ENCODE data around the gene SLC7A10. TPM values are rescaled to one million over a fixed set of nuclear protein-coding genes. Genes with fewer than 3 reads are reported as not detected.

The SLC7A10 gene
- total RNA-seq, 1 experiment from 2014 or later = not detected

DNA sequence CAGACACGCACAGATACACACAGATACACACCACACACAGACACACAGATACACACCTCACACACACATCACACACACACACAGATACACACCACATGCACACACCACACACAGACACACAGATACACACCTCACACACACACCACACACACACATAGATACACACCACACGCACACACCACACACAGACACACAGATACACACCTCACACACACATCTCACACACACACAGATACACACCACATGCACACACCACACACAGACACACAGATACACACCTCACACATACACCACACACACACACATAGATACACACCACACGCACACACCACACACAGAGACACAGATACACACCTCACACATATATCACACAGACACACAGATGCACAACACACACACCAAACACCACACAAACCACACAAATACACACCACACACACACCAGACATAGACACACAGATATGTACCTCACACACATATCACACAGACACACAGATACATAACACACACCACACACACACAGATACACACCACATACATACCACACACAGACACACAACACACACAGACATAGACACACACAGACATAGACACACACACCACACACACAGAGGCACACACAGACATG is 24.2 kb upstream of the SLC7A10 start:
- DNase-seq = no peak
- TF ChIP-seq, protein P1, sequence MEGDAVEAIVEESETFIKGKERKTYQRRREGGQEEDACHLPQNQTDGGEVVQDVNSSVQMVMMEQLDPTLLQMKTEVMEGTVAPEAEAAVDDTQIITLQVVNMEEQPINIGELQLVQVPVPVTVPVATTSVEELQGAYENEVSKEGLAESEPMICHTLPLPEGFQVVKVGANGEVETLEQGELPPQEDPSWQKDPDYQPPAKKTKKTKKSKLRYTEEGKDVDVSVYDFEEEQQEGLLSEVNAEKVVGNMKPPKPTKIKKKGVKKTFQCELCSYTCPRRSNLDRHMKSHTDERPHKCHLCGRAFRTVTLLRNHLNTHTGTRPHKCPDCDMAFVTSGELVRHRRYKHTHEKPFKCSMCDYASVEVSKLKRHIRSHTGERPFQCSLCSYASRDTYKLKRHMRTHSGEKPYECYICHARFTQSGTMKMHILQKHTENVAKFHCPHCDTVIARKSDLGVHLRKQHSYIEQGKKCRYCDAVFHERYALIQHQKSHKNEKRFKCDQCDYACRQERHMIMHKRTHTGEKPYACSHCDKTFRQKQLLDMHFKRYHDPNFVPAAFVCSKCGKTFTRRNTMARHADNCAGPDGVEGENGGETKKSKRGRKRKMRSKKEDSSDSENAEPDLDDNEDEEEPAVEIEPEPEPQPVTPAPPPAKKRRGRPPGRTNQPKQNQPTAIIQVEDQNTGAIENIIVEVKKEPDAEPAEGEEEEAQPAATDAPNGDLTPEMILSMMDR (IDR thresholded peaks at IDR 0.05; ENCODE audit: unreplicated experiment) = no peak
- Mint-ChIP-seq H3K27me3 (ENCODE audit: unreplicated experiment) (peaks cover 4% of the 10 kb centered on the region), H3K4me1 (ENCODE audit: low read depth, unreplicated experiment) (no peaks in the 10 kb centered on the region), H3K4me3 (ENCODE audit: low read depth, unreplicated experiment) (no peak overlapping the region), H3K27ac (ENCODE audit: unreplicated experiment) (no peak overlapping the region), H3K36me3 (ENCODE audit: insufficient read depth, unreplicated experiment) (no peaks in the 10 kb centered on the region), H3K9me3 (ENCODE audit: low read depth, unreplicated experiment) (no peaks in the 10 kb centered on the region)
- intact Hi-C loops (cut with micrococcal nuclease; ENCODE audit: unreplicated experiment) = no loop called here
- CTCF ChIA-PET = interaction anchor here (1.0 kb wide), 1 partner anchor 10 kb away, joined by 7 read pairs; no protein-coding TSS in a partner anchor
- no TSS peak for BruUV-seq (replicated peaks)

DNA sequence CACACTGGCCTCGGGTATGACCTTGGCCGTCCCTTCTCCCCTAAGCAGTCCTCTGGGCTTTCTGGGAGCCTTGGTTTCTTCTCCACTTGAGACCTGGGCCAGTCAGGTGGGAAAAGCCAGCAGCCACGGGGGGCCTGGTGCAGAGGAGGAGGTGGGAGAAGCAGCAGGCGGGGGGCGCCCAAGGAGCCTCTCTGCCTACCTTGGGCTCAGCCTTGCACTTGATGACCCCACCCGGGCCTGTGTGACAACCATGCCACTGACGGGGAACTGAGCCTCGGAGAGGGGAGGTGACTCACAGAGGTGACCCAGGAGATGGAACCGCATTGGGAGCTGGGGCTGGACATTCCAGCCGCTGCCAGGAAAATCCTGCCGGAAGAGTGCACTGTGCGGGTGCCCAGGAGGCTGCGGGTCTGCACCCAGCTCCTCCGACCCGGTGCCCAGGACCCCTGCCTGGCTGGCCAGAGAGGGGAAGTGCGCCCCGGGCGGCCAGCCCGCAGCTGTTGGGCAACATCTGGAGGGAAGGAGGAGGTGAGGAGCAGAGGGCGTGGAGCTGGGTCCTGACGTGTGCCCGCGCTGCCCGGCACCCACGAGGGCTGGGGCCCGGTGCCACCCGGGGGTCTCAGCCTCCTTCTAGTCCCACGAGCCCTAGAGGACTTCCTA is 23.4 kb upstream of the SLC7A10 start:
- CTCF ChIA-PET = interaction anchor here (1.0 kb wide), 1 partner anchor 9 kb away, joined by 7 read pairs; no protein-coding TSS in a partner anchor
- Mint-ChIP-seq H3K4me3 (ENCODE audit: low read depth, unreplicated experiment) (no peak overlapping the region), H3K27ac (ENCODE audit: unreplicated experiment) (no peak overlapping the region), H3K36me3 (ENCODE audit: insufficient read depth, unreplicated experiment) (no peaks in the 10 kb centered on the region), H3K27me3 (ENCODE audit: unreplicated experiment) (peaks cover 7% of the 10 kb centered on the region), H3K9me3 (ENCODE audit: low read depth, unreplicated experiment) (no peaks in the 10 kb centered on the region), H3K4me1 (ENCODE audit: low read depth, unreplicated experiment) (no peaks in the 10 kb centered on the region)
- DNase-seq = peak; percentile 50
- TF ChIP-seq, protein P1 (IDR thresholded peaks at IDR 0.05; ENCODE audit: unreplicated experiment) = no peak
- intact Hi-C loops (cut with micrococcal nuclease; ENCODE audit: unreplicated experiment) = no loop called here
- no TSS peak for BruUV-seq (replicated peaks)

DNA sequence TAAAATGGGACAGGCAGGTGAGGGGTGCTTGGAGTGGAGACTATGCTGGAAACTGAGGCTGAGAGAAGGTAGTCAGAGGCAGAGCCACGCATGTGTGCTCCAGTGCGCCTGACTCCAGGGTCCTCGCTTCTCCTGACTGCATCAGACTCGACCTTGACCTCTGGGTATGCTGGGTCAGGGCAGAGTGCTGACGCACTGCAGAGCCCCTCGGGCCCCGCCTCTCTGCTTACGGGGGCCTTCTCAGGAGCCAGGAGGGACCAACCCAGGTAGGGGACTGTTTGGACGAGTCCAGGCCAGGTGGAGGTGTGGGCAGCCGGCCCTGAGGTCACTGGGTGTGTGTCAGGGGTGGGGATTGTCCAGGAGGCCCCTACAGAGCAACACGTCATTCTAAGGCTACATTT is 22.9 kb upstream of the SLC7A10 start:
- TF ChIP-seq, protein P1 (IDR thresholded peaks at IDR 0.05; ENCODE audit: unreplicated experiment) = no peak
- BruUV-seq (replicated peaks) = no TSS peak
- intact Hi-C loops (cut with micrococcal nuclease; ENCODE audit: unreplicated experiment) = no loop called here
- CTCF ChIA-PET = no interaction called here
- H3K27ac Mint-ChIP-seq (ENCODE audit: unreplicated experiment) = no peak overlapping the region
- H3K9me3 Mint-ChIP-seq (ENCODE audit: low read depth, unreplicated experiment) = no peaks in the 10 kb centered on the region
- no peaks in the 10 kb centered on the region for H3K36me3 Mint-ChIP-seq (ENCODE audit: insufficient read depth, unreplicated experiment)
- H3K4me3 Mint-ChIP-seq (ENCODE audit: low read depth, unreplicated experiment) = no peak overlapping the region
- no peaks in the 10 kb centered on the region for H3K4me1 Mint-ChIP-seq (ENCODE audit: low read depth, unreplicated experiment)
- peaks cover 13% of the 10 kb centered on the region for H3K27me3 Mint-ChIP-seq (ENCODE audit: unreplicated experiment)
- DNase-seq = no peak

DNA sequence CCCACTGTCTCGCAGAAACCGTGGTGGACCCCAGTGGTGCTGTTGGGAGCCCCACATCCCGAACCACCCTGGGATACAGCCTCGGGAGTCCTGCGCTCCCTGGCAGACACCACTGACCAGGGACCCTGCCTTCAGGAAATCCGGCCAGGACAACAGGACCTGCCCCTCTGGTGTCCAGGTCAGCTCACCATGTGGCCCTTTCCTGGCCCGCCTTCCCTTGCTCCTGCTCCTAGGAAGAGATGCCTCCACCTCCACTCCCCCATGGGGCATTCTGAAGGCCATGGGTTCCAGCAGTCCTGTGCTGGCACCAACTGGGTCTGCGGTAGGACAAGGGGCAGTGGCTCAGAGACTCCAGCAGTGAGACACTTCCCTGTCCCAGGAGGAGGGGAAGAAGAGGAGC is 22.5 kb upstream of the SLC7A10 start:
- intact Hi-C loops (cut with micrococcal nuclease; ENCODE audit: unreplicated experiment) = no loop called here
- Mint-ChIP-seq H3K36me3 (ENCODE audit: insufficient read depth, unreplicated experiment) (no peaks in the 10 kb centered on the region), H3K27ac (ENCODE audit: unreplicated experiment) (no peak overlapping the region), H3K27me3 (ENCODE audit: unreplicated experiment) (peaks cover 17% of the 10 kb centered on the region), H3K4me1 (ENCODE audit: low read depth, unreplicated experiment) (no peaks in the 10 kb centered on the region), H3K4me3 (ENCODE audit: low read depth, unreplicated experiment) (no peak overlapping the region), H3K9me3 (ENCODE audit: low read depth, unreplicated experiment) (no peaks in the 10 kb centered on the region)
- TF ChIP-seq, protein P1 (IDR thresholded peaks at IDR 0.05; ENCODE audit: unreplicated experiment) = no peak
- CTCF ChIA-PET = interaction anchor here (1.3 kb wide), 1 partner anchor 150 kb away, joined by 3 read pairs; no protein-coding TSS in a partner anchor
- BruUV-seq (replicated peaks) = no TSS peak
- no peak for DNase-seq

Measured in Calu3 (cell line).